HepG2 (cell line): ENCODE data around the gene MAP2K7. TPM values are rescaled to one million over a fixed set of nuclear protein-coding genes. Genes with fewer than 3 reads are reported as not detected.
A peak's percentile ranks its signal among the peaks of the same experiment; 100 is the strongest.

Experiments
- ARNT2 ChIP-seq: sonication (generic); formaldehyde crosslinking; IDR thresholded peaks from 2 replicates; pipeline ENCODE4 v1.8.0; 2022; ENCODE audit warnings: mild to moderate bottlenecking, low read depth, missing genetic modification reagents, moderate library complexity
- ATF7-NPFF ChIP-seq: sonication (generic); formaldehyde crosslinking; IDR thresholded peaks from 2 replicates; pipeline ENCODE4 v1.8.1; 2023; ENCODE audit warnings: mild to moderate bottlenecking, low read depth, missing genetic modification reagents, moderate library complexity
- CTCF ChIP-seq: sonication (generic); formaldehyde crosslinking; IDR thresholded peaks from 2 replicates; pipeline ENCODE4 v1.5.0; 2020; ENCODE audit warnings: mild to moderate bottlenecking, missing genetic modification reagents, moderate library complexity
- FOXK1 ChIP-seq: sonication (generic); formaldehyde crosslinking; IDR thresholded peaks from 2 replicates; pipeline ENCODE4 v1.4.0; 2020; ENCODE audit warnings: low read depth, missing genetic modification reagents, borderline replicate concordance
- HNF1A ChIP-seq, 2 experiments: sonication (generic) in 1 of 2; formaldehyde crosslinking in 1 of 2; IDR thresholded peaks; 2 replicates each; pipeline versions ENCODE4 v1.4.0 to v1.6.1; 2016 to 2020; ENCODE audit warnings: borderline replicate concordance in 1 of 2, low read depth in 1 of 2, mild to moderate bottlenecking in 1 of 2, missing genetic modification reagents in 1 of 2
- MAZ ChIP-seq, 2 experiments: sonication (generic) in 1 of 2; formaldehyde crosslinking in 1 of 2; IDR thresholded peaks; 2 replicates each; pipeline versions ENCODE4 v1.5.0 to v1.6.1; 2012 to 2020; ENCODE audit warnings: low read depth in 2 of 2, mild to moderate bottlenecking in 2 of 2, borderline replicate concordance in 1 of 2, improper control_type of control experiment in 1 of 2, low read length in 1 of 2, missing genetic modification reagents in 1 of 2, moderate library complexity in 1 of 2
- RELA ChIP-seq: sonication (generic); formaldehyde crosslinking; IDR thresholded peaks from 2 replicates; pipeline ENCODE4 v1.4.0; 2020; ENCODE audit warnings: missing genetic modification reagents
- SMAD9 ChIP-seq: sonication (generic); formaldehyde crosslinking; IDR thresholded peaks from 2 replicates; pipeline ENCODE4 v1.5.1; 2020; ENCODE audit warnings: mild to moderate bottlenecking, missing genetic modification reagents
- ZBED4 ChIP-seq: sonication (generic); formaldehyde crosslinking; IDR thresholded peaks from 2 replicates; pipeline ENCODE4 v1.4.0; 2020; ENCODE audit warnings: missing genetic modification reagents, borderline replicate concordance
- ZBTB7A ChIP-seq: sonication (generic); formaldehyde crosslinking; IDR thresholded peaks from 2 replicates; pipeline ENCODE4 v1.8.0; 2022; ENCODE audit warnings: mild to moderate bottlenecking, missing genetic modification reagents
- ZMYM2 ChIP-seq: sonication (generic); formaldehyde crosslinking; IDR thresholded peaks from 2 replicates; pipeline ENCODE4 v1.8.0; 2022; ENCODE audit warnings: mild to moderate bottlenecking, missing genetic modification reagents
- ZNF430 ChIP-seq: sonication (generic); formaldehyde crosslinking; IDR thresholded peaks from 2 replicates; pipeline ENCODE4 v1.9.0; 2021; ENCODE audit warnings: mild to moderate bottlenecking, missing genetic modification reagents
- ZNF446 ChIP-seq: sonication (generic); formaldehyde crosslinking; IDR thresholded peaks from 2 replicates; pipeline ENCODE4 v1.5.0; 2020; ENCODE audit warnings: mild to moderate bottlenecking, missing genetic modification reagents
- ZNF503 ChIP-seq: sonication (generic); formaldehyde crosslinking; IDR thresholded peaks from 2 replicates; pipeline ENCODE4 v1.4.0; 2020; ENCODE audit warnings: missing genetic modification reagents
- ZNF564 ChIP-seq: sonication (generic); formaldehyde crosslinking; IDR thresholded peaks from 2 replicates; pipeline ENCODE4 v1.8.1; 2023; ENCODE audit warnings: mild to moderate bottlenecking, missing genetic modification reagents
- polyA plus RNA-seq, 8 experiments: library from polyadenylated mRNA; depleted of rRNA in 3 of 8; stranded (reverse) in 7 of 8; unstranded in 1 of 8; fragments of >200 nt; fragmentation: Illumina TruSeq in 4 of 8; extraction: Trizol in 4 of 8; gene quantifications; 2 replicates each; pipeline versions ENCODE4 v1.2.1 to v1.2.3, GENCODE V29; 2011 to 2016; ENCODE audit warnings: low read depth in 4 of 8, missing spikeins in 1 of 8, mixed read lengths in 1 of 8; ENCODE audit not compliant: insufficient read depth in 1 of 8
- total RNA-seq, 5 experiments: library from RNA; depleted of rRNA; stranded (reverse); fragments of >200 nt; fragmentation: Illumina TruSeq; extraction: Trizol; gene quantifications; 2 replicates each; pipeline ENCODE4 v1.2.3, GENCODE V29; 2016; ENCODE audit warnings: low read depth in 1 of 5

MAP2K7 gene
- total and polyA plus RNA-seq, 2 of the 13 experiments (the other 11 are each of a cell fraction or from before 2014, with no cell fraction given): 9.0 to 10.8 TPM

GRCh38 chr19:7925171-7925851, 21.6 kb downstream of the MAP2K7 start (continued):
- peak; percentile 74; the same call in 1 of the 2 replicates for TF ChIP-seq ZNF564 (CRISPR knock-in tag)
- TF ChIP-seq CTCF: peak; percentile 93
- TF ChIP-seq MAZ (IDR thresholded peaks at IDR 0.05; ENCODE audit: borderline replicate concordance, low read depth, low read length): no peak
- TF ChIP-seq MAZ (CRISPR knock-in tag; IDR thresholded peaks at IDR 0.05; ENCODE audit: low read depth): peak; percentile 73
- peak; percentile 95 for TF ChIP-seq ATF7-NPFF (CRISPR knock-in tag)
- TF ChIP-seq ZBTB7A (CRISPR knock-in tag): peak; percentile 95
- TF ChIP-seq ARNT2 (CRISPR knock-in tag): peak; percentile 89
- TF ChIP-seq ZNF503 (CRISPR knock-in tag): no peak
- peak; percentile 23; the same call in 1 of the 2 replicates for TF ChIP-seq FOXK1 (CRISPR knock-in tag)
- peak; percentile 45; the same call in 1 of the 2 replicates for TF ChIP-seq RELA (CRISPR knock-in tag)
- peak; percentile 54; the same call in 1 of the 2 replicates for TF ChIP-seq ZNF446 (CRISPR knock-in tag)
- TF ChIP-seq HNF1A (IDR thresholded peaks at IDR 0.05; ENCODE audit: low read depth): no peak
- no peak; the same call in 1 of the 2 replicates for TF ChIP-seq HNF1A (CRISPR knock-in tag; IDR thresholded peaks at IDR 0.05; ENCODE audit: borderline replicate concordance)
- no peak for TF ChIP-seq ZMYM2 (CRISPR knock-in tag)
- peak; percentile 71; the same call in 1 of the 2 replicates for TF ChIP-seq SMAD9 (CRISPR knock-in tag)
- TF ChIP-seq ZNF430: peak; percentile 62; the same call in 1 of the 2 replicates
- 0 out of 2 replicates have a peak, but pooled peaks have one; percentile 33 for TF ChIP-seq ZBED4
